NCI-H748 treated with DMSO at 0.1 percent for 48 hours (cell line): Measurements from ENCODE around the gene PHF21A.

Experiments
- DNase-seq: peaks from one replicate; lab custom pipeline; 2025; lab: John Stamatoyannopoulos, UW

Gene PHF21A

DNA sequence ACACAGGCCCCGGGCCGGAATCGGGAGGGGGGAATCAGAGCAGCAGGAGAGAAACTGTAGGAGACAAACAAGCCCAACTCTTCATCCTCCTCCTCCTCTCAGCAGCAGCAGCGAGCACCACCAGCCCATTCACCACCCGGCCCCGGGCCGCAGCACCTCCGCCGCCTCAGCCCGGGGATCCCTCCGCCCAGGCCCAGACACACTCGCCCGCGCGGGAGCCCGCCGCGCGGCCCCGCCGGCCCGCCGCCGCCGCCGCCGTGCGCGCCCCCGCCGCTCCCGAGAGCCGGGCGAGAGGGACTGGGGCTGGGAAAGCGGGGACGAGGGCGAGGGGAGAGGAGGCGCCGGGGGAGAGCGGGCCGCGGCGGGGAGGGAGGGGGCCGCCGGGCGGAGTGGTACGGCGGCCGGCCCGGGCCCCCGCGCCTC is at the start of gene PHF21A:
Gene PHF21A, minus strand, starts transcription at position 154 of the 423 bp plus-strand sequence. CDS start 37,235 bp downstream, outside the sequence.
- peak; percentile 74 for DNase-seq

DNA sequence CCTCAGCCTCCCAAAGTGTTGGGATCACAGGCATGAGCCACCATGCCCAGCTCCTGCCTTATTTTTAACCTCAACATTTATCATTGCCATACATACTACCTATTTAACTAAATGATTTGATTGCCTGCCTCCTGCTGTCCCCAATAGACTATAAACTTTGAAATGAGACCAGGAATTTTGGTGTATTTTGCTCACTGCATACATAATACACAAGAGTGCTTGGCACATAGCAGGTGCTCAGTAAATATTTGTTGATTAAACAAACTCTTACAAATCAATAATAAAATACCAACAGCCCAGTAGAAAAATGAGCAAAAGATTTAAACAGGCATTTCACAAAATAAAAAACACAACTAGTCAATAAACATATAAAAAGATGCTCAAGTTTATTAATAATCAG is 49.5 kb upstream of the PHF21A start:
- no peak for DNase-seq

- DNase-seq: no peak
Observed at GRCh38 chr11:46162700-46163099, 41.4 kb upstream of the PHF21A start.

GRCh38 chr11:46161201-46161600 is 39.9 kb upstream of the PHF21A start:
- DNase-seq: no peak

DNA sequence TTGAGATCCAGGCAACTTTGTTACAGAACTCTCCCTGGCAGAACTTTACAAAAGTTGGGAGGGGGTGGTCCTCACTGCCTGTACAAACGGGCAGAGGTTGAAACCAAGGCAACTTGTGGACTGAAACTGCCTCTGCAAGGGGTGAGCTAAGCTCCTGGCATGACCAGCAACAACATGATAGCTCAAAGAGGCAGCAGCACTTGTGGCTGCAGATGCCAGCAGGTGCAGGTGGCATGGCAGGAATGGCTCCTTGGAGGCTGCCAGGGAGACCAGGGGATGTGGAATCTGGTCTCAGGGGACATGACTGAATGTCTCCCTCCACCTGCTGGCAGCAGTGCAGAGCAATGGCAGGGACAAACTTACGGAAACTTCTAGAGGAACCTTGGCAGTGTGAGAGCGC is 38.8 kb upstream of the PHF21A start:
- no peak for DNase-seq

DNA sequence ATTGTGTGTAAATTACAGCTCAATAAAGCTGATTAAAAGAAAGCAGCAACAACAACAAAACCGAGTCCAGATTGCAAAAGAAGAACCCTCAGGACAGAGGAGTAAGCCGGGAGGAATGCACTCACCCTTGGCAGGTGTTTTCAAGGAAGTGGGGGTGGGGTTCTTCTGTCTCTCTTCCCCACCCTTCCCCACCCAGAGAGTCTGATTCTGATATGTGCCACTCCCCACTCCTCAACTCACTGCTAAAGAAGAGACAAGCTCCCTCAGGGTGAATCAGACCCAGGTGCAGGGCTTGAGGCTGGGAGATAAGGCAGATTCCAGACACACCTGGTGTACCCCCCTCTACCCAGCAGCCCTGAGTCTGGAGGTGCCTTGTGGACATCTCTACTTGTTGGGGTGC is 38.4 kb upstream of the PHF21A start:
- DNase-seq: no peak

DNA sequence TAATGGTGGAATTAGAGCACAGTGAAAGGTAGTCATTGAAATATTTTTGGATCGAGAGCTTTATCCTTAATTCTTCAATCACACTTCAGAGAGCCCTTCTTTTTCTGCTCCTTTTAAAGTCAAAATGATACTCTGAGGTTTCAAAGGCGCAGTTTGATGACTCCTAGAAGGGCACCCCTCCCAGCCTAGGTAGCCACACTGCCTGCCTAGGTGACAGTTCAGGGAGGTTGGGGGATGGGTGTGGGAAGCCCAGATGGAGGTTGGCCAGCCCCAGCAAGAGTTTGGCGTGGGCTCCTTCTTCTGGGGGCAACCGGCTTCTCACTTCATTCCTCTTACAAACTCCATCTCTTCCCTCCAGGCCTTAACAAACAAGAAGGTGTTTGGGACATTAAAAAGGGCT is 28.6 kb upstream of the PHF21A start:
- DNase-seq: no peak

GRCh38 chr11:46149342-46149741 is 28.1 kb upstream of the PHF21A start:
- DNase-seq: no peak

- DNase-seq: no peak
Observed at GRCh38 chr11:46144741-46145140, 23.5 kb upstream of the PHF21A start.

GRCh38 chr11:46143049-46143806 is 22.0 kb upstream of the PHF21A start:
- no peak for DNase-seq

DNA sequence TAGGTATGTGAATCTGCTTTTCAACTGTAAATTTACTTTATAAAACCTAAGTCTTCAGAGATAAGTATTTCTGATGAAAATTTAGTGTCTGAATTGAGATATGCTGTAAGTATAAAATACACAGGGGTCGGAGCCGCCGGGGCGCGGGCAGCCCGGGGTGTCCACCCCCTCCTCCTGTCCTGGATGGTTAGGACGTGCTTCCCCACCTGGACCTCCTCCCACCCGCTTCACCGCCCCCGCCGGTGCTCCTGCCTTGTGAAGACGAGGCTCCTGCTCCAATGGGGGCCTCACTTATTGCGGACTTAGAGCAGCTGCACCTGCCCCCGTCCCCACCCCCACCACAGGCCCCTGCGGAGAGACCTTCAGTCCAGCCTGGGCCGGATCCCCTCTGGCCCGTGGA is 21.3 kb upstream of the PHF21A start:
- DNase-seq: no peak

DNA sequence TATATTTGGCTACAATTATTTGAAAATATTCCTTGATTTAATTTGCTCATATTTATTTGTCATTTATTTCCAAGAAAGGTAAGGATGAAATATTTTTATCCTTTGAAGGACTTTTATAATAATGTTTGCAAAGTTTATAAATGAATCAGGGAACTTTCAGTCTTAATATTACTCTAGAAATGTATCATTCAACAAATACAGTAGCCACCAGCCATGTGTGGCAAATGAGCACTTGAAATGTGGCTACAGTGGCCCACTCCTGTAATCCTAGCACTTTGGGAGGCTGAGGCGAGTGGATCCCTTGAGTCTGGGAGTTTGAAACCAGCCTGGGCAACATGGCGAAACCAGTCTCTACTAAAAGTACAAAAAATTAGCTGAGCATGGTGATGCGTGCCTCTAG is 20.3 kb upstream of the PHF21A start:
- DNase-seq: no peak

- no peak for DNase-seq
Observed at GRCh38 chr11:46134540-46134939, 13.3 kb upstream of the PHF21A start.

DNA sequence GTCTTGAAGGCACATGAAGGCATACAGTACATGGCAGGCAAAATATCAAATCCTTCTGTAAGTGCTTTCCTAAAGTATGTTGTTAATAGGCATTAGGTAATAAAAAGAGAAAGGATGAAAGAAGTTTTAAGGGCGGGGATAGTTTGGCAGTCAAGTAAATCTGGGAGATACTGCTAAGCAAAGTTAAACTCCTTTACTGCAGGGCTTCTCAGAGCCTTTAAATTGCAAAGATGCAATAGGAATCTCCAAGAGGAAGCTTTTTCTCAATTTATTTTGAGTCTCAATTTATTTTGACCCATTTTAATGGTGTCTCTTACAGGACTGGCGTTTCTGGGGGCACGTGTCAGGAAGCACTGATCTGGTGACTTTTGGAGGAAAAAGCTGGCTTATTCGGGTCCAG is 12.8 kb upstream of the PHF21A start:
- DNase-seq: no peak

DNA sequence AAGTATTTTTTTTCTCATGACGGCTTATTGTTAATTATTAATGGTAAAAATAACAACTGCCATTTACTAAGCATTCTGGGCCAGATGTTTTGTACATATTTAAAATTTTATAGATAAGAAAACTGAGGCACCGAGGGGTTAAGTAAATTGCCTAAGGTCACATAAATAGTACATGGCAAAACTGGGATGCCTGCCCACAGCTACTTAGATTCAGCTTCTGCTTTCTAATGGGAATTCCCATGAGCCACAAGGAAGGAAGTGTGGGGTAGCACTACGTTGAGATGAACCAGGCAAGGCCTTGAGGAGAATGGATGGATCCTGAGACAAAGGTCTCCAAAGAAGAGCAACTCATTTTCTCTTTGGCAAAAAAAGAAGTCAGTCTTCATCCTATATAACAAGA is 11.9 kb upstream of the PHF21A start:
- no peak for DNase-seq

GRCh38 chr11:46130286-46130940 is 9.2 kb upstream of the PHF21A start:
- no peak for DNase-seq

DNA sequence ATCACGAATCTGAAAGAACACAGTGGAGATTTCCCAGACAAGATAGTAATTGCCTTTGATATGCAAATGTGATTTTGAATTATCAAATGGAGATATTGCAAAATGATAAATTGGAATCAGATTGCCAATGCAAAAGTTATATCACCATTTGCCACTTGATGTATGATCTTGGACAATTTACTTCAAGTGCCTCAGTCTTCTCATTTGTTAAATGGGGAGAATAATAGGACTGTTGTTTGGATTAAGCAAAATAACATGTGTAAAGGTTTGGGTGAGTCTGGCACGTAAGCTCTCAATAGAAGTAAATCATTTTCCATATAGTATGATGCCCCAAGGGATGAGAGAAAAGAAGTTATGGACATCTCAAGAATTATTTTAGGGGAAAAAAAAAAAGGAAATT is 7.9 kb upstream of the PHF21A start:
- no peak for DNase-seq

- peak; percentile 20 for DNase-seq
Observed at GRCh38 chr11:46127150-46127638, 5.9 kb upstream of the PHF21A start.

DNA sequence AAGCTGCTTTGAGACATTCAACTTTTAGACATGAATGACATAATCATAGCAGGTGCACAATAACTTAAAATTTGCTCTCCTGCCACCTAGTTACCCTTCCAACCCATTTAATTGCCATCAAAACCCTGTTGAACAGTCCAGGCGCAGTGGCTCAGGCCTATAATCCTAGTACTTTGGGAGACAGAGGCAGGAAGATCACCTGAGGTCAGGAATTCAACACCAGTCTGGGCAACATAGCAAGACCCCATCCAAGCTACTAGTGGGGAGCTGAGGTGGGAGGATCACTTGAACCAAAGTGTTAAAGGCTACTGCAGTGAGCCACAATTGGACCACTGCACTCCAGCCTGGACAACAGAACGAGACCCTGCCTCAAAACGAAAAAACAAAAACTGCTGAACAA is 4.0 kb upstream of the PHF21A start:
- no peak for DNase-seq

DNA sequence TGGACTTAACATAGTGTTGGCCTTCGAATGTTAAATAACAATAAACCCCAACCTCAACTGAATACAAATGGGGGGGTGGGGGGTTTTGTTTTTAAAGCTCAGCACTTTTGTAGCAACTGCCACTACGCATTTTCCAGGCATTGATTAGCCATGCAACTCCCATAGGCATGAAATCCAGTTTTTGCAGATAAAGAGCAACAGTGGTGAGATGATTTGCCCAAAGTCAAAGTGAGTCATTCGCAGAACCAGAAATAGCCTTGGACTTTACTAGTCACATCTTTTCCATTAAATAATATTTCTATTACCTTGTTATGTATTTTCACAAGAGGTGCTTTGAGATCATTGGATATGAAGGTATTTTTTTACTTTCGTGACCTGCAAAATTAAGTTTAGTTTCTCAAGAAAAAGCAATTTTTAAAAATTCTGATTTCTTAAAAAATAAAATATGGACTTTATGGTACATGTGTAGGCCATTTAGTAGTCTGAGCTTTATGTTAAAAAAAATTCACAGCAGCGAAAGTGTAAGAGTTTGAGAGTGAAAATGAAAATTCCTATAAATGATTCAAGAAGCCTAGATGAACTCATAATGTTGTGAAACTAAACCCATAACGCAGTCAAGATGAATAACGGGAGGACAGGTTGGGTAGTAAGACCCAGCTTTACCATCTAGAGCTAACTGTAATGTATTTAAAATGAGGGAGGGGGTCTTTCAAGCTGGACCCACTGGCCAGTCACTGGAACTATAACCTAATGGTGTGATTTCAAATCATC is 1.9 kb upstream of the PHF21A start:
- DNase-seq: no peak

GRCh38 chr11:46121724-46122477 is 647 bp upstream of the PHF21A start:
- DNase-seq: peak; percentile 69
